ENCODE data around the gene RPL22.
A peak's percentile ranks its signal among the peaks of the same experiment; 100 is the strongest.

The RPL22 gene

DNA sequence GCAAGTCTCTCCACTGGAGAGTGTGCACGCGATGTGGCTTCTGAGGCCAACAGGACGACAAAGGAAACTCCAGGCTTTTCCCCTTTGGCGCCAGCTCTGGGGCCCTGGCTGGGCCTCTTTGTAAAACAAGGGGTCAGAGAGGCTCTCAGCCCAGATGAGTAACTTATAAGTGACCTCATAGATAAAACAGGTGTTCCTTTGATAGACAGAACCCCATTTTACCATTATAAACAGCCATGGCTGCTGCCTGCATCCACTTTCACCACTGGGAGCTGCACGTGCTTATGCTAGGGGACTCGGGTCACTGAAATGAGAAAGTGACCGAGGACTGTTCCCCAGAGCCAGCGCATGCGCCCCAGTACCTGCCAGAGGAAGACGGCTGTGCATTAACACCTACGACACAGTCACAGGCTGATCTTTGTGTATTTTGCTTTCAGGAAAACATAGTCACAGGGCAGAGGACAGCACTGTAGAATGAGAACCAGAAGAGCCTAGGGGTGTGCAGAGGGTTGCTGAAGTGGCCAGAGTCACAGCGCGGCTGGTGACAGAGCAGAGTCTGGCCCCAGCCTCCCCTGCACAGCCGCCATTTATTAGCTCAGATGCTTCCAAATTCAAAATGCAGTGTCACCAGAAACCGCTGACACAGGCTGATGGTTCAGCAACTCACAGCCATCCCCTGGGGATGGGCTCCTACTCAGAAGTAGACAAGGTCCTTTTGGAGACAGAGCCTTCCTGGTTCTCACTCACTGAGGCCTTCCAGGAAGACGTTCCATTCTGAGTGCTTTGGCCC is 19.2 kb upstream of the RPL22 start:
- TF ChIP-seq GATA1 (IDR thresholded peaks at IDR 0.05; ENCODE audit: low read depth, low read length) (no peak), POLR2A (IDR thresholded peaks at IDR 0.05; ENCODE audit: low read length) (no peak)
- no peak for DNase-seq

DNA sequence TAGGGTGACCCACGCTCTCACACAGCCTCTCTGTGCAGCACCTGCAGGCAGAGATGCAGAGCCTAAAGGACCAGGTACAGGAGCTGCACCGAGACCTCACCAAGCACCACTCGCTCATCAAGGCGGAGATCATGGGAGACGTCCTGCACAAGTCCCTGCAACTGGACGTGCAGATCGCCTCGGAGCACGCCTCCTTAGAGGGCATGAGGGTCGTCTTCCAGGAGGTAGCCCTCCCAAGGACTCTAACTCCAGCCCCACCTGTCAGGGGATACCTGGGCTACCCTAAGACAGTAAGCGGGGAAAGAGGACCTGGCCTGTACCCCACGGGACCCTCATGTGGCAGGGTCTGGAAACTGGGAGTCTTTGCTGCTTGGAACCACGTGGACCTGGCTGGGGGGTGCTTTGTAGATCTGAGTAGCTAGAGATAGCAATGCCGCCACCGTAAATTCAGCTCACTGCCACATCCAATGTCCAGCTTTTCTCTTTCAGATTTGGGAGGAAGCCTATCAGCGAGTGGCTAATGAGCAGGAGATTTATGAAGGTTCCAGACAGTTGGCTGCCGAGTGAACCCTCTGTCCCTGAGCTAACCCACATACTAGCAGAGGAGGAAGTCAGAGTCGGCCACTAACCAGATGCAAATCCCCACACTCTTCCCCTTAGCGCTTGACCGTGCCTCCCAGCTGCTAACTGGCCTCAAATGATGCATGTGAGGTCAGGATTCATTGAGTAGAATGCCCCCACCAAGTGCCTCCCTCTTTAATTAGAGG is 13.0 kb upstream of the RPL22 start:
- TF ChIP-seq GATA1 (IDR thresholded peaks at IDR 0.05; ENCODE audit: low read depth, low read length): no peak
- no peak for TF ChIP-seq POLR2A (IDR thresholded peaks at IDR 0.05; ENCODE audit: low read length)
- no peak for DNase-seq

DNA sequence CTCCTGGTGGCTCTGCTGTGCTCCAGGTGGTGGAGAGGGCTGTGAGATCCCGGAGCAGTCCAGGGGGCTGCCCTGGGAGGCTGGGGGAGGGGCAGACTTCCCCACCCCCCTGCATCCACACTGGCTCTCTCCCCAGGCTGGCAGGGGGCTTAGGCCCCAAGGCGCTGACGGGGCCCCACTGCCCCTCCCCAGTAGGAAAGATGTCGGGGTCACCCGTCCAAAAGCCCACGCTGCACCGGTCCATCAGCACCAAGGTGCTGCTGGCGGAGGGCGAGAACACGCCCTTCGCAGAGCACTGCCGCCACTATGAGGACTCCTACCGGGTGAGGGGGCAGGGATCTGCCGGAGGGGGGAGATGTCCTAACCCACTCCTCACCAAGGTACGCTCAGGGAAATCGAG is 12.3 kb upstream of the RPL22 start:
- TF ChIP-seq GATA1 (IDR thresholded peaks at IDR 0.05; ENCODE audit: low read depth, low read length) (no peak), POLR2A (IDR thresholded peaks at IDR 0.05; ENCODE audit: low read length) (no peak)
- DNase-seq: no peak

DNA sequence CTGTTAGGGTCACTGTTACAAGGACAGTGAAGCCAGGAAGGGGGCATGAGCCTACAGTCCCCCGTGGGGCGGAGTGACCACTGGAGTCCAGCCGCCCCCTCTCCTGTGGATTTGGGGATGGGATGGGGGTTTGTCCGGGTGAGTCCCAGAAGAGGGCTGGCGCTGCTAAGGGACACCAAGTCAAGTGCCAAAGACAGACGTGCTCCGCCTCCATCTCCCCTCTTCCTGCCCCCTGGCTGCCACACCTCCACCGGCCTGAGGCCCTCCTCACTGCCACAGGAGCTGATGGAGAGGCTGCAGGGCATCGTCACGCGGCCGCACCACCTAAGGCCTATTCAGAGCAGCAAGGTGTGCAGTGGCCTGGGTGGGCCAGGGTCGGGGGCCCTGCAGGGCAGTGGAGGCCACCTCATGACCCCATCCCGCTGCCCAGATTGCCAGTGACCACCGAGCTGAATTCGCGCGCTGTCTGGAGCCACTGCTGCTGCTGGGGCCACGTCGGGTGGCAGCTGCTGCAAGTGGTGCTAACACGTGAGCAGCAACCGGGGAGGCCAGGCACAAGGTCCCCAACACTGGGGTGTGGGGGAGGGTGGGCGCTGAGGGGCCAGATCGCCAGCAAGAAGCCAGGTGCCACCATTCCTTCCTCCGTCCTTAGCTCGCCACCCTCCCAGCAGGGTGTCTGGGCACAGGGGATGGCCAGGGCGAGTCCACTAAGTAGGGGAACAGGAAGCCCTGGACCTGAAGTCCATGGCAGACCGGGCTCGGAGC is 11.4 kb upstream of the RPL22 start:
- DNase-seq: no peak
- TF ChIP-seq GATA1 (IDR thresholded peaks at IDR 0.05; ENCODE audit: low read depth, low read length): no peak
- TF ChIP-seq POLR2A (IDR thresholded peaks at IDR 0.05; ENCODE audit: low read length): no peak

DNA sequence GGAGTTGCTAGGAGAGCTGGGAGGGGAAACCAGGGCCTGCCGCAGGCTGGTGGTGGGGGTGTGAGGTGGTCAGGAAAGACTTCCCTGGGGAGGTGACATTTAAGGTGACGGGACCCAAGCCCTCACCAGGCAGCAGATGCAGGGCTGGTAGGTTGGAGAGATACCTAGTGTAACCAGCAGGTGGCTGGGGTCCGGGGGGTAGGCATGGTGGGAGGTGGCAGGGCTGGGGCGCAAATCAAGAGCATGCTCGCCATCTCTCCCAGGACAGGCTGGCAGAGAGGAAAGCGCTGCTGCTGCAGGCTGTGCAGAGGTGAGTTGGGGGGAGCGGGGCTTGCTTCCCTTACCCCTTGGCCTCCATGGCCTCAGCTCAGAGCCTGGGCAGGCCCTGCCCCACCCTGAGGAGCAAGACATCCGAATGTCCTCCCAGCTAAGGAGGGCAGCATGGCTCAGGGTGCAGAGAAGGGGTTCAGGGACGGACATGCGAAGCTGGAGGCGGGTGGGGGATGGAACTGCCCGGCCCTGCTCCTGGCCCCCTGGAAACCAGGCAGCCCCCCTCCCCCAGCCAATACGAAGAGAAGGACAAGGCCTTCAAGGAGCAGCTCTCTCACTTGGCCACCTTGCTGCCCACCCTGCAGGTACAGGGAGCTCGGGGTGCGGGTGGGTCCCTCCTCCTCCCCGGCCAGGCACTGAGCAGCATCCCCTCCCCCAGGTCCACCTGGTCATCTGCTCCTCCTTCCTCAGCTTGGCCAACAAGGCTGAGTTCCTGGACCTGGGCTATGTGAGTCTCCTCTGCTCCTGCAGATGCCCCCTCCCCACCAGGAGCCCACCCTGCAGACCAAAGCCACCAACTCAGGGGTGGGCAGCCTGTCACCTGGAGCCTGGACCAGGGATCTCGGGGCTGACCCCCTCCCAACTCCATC is 10.5 kb upstream of the RPL22 start:
- TF ChIP-seq POLR2A (IDR thresholded peaks at IDR 0.05; ENCODE audit: low read length): no peak
- TF ChIP-seq GATA1 (IDR thresholded peaks at IDR 0.05; ENCODE audit: low read depth, low read length): no peak
- peak; percentile 36 to 37 for DNase-seq

DNA sequence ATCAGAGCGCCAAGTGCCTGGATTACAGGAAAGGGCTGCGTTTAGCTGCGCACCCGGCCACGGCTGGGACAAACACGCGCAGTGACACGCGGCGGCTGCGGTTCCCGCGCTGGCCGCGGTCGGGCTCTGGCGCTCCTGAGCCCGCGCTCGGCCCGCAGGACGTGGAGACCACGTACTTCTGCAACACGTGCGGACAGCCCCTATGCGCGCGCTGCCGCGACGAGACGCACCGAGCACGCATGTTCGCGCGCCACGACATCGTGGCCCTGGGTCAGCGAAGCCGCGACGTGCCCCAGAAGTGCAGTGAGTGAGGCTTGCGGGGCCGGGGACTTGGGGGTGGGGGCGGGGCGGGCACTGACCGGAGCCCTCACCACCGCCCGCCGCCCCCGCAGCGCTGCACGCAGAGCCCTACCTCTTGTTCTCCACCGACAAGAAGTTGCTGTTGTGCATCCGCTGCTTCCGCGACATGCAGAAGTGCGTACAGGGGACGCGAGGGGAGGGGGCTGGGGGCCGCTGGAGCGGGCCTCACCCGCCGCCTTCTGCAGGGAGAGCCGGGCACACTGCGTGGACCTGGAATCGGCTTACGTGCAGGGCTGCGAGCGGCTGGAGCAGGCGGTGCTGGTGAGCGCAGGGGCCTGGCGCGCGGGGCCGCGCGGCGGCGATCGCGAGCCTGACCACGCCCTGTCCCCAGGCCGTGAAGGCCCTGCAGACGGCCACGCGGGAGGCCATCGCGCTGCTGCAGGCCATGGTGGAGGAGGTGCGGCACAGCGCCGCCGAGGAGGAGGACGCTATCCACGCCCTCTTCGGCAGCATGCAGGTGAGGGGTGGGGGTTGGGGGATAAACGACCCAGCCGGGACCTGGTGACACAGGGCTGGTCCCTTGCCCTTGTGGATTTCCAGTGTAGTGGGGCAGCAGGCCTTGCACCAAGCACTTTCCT is 9.6 kb upstream of the RPL22 start:
- TF ChIP-seq GATA1 (IDR thresholded peaks at IDR 0.05; ENCODE audit: low read depth, low read length) (no peak), POLR2A (IDR thresholded peaks at IDR 0.05; ENCODE audit: low read length) (no peak)
- peak; percentile 66 to 76 for DNase-seq

DNA sequence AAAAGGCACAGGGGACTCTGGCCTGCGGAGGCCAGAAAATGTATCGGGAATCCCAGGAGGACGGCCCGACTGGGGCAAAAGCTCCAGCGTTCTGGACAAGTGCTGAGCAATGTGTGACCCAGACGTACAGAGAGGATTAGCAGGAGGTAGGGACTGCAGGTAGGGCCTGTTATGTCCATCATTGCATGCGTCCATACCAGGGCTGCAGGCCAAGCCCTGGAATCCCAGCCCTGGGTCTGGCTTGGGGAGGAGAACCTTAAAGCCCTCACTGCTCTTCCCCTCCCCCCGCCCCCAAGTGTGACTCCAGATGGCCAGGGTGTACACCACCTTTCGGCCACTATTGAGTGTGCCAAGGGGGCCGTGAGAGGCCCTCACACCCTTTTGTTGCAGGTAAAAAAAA is 8.5 kb upstream of the RPL22 start:
- no peak for DNase-seq

DNA sequence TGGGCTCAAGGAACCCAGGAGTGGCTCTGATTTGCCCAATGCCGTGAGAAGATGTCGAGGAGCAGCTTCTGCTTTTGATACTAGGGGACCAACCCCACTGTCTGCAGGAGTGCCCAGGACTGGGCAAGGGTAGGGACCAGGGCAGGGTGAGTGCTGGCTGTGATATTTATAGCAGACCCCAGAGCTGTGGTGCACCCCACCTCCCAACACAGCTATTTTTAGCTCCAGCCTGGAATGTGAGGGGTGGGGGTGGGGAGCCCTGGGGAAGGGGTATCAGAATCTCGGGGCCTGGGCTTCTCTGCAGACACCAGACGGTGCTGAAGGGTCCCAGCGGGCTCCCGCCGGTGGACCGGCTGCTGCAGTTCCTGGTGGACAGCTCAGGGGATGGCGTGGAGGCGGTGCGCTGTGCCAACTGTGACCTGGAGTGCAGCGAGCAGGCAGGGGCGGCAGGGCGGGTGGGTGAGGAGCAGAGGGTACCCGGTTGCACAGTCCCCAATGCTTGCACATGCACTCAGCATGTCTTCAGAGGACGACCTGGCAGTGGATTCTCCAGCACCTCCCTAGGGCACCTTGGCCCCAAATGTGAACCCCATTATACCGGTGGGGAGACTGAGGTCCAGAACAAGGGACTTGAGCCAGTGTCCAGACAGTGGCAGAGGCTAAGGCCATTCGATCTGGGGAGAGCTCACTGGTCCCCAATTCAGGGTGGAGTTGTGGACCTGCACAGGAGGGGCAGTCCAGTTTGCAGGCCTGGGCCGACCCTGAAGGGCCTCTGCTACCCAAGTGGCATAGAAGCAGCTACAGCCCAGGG is 7.9 kb upstream of the RPL22 start:
- DNase-seq: no peak
- TF ChIP-seq GATA1 (IDR thresholded peaks at IDR 0.05; ENCODE audit: low read depth, low read length) (no peak), POLR2A (IDR thresholded peaks at IDR 0.05; ENCODE audit: low read length) (no peak)

More for the DNA sequence above, 8.5 kb upstream of the RPL22 start:
- TF ChIP-seq GATA1 (IDR thresholded peaks at IDR 0.05; ENCODE audit: low read depth, low read length) (no peak), POLR2A (IDR thresholded peaks at IDR 0.05; ENCODE audit: low read length) (no peak)

DNA sequence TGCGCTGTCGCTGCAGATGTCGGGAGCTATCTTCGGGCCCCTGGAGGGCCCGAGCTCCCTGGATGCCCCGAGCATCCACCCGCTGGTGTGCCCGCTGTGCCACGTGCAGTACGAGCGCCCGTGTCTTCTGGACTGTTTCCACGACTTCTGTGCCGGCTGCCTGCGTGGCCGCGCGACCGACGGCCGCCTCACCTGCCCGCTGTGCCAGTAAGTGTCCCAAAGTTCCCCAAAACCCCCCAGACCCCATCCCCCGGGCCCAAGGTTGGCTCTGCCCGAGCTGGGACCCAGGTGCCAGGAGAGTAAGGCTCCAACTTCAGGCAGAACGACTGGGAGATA is 7.1 kb upstream of the RPL22 start:
- no peak for TF ChIP-seq GATA1 (IDR thresholded peaks at IDR 0.05; ENCODE audit: low read depth, low read length)
- TF ChIP-seq POLR2A (IDR thresholded peaks at IDR 0.05; ENCODE audit: low read length): no peak
- DNase-seq: no peak

DNA sequence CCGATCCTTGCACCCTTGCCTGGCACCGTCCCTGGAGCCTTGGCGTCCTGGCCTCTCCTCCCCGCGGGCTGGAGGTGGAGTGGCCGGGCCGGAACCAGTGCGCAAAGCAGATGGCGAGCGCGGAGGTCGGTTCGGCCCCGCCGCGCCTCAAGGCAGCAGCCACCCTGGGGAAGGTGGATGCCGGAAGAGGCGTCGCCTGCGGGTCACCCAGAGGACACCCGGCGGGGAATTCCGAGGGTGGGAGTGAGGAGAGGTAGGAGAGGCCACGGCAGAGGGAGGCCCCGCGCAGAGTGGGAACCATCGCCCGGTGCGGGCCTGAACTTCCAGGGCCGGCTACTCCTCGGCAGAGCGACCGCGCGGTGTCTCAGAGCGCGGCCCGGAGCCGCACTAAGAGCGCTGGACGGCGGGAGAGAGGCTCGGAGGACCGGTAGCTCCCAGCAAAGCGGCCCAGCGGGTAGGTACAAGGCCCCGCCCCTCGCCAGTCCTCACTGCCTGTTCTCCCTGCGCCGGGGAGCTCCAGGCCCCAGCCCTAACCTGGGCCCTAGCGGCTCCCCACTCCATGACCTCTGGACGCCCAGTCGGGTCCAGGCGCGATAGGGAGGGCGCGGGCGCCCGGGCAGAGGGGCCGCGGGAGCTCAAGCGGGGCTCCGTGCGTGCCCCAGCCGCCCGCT is 6.6 kb upstream of the RPL22 start, which contains the start of gene RNF207:
Gene RNF207, plus strand, starts transcription at position 271 of the 671 bp plus-strand sequence. CDS start 417 bp downstream, outside the sequence.
- TF ChIP-seq GATA1 (IDR thresholded peaks at IDR 0.05; ENCODE audit: low read depth, low read length) (no peak), POLR2A (IDR thresholded peaks at IDR 0.05; ENCODE audit: low read length) (no peak)
- peak; percentile 22 to 31 for DNase-seq

DNA sequence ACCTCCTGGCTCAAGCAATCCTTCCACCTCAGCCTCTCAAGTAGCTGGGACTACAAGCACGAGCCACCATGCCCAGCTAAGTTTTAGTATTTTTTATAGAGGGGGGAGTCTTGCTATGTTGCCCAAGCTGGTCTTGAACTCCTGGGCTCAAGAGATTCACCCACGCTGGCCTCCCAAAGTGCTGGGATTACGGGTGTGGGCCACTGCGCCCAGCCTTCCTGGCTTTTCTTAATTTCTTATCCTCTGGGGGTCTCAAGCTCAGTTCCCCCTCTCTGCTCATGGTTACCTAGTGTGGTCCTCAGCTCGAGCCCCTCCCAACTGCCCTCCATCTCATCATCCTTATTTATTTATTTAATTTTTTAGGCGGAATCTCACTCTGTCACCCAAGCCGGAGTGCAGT is 2.9 kb upstream of the RPL22 start:
- TF ChIP-seq GATA1 (IDR thresholded peaks at IDR 0.05; ENCODE audit: low read depth, low read length) (no peak), POLR2A (IDR thresholded peaks at IDR 0.05; ENCODE audit: low read length) (no peak)
- no peak for DNase-seq
